ENCODE measurements around the gene NOP53.
"Not testable (repeated sequence)": the region's sequence is repeated elsewhere in the genome, so short reads cannot be mapped to it uniquely, and the experiment has no call there.

The NOP53 gene

DNA sequence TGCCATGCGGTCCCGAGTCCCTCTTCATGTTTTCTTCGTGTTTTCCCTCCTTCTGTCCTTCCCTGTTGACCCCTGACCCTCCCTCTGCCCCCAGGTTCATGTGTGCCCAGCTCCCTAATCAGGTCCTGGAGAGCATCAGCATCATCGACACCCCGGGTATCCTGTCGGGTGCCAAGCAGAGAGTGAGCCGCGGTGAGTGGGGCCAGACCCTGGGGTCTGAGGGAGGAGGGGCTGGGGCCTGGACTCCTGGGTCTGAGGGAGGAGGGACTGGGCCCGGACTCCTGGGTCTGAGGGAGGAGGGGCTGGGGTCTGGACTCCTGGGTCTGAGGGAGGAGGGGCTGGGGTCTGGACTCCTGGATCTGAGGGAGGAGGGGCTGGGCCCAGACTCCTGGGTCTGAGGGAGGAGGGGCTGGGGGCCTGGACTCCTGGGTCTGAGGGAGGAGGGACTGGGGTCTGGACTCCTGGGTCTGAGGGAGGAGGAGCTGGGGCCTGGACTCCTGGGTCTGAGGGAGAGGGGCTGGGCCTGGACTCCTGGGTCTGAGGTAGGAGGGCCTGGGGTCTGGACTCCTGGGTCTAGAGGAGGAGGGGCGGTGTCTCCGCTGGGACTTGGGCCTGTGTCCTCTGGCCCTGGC lies 26.8 kb upstream of the NOP53 start:
- not testable (repeated sequence) for DNase-seq

DNA sequence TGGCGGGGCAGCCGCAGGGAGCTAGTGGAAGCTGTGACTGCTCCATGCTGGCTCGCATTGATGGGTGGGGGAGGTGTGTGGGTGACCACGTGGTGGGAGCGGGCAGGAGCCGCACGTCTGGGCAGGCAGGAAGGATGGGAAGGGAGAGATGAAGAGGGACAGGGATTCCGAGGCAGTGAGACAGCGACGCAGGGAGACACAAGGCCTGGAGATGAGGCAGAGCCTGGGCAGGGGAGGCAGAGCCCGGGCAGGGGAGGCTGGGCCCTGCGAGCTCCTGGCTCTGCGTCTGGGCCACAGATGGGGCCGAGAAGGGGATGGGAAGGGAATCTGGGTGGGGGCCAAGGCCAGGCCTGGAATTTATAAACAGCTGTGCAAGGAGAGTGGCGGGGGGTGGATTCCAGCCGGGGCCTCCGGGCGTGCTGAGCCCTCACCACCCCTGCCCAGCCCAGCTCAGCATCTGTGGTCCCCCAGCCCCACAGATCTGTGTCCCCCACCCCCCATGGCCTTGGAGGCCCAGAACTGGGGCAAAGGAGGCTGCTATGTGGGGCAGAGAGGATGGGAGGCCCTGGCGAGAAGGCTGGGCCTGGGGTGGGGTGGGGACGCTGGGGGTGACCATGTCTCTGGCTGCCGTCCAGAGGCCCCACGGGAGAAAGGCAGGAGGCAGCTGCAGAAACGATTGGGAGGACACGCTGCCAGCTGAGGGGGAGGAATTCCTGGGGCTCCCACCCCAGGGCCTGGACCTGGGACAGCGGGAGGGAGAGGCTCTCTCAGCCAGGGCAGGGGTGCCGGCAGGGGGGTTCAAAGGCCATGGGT lies 26.1 kb upstream of the NOP53 start:
- no peak for DNase-seq

GRCh38 chr19:47720669-47721422 lies 24.5 kb upstream of the NOP53 start:
- DNase-seq = no peak

- peak; percentile 31 for DNase-seq
Measured at GRCh38 chr19:47723581-47723940, 21.8 kb upstream of the NOP53 start.

DNA sequence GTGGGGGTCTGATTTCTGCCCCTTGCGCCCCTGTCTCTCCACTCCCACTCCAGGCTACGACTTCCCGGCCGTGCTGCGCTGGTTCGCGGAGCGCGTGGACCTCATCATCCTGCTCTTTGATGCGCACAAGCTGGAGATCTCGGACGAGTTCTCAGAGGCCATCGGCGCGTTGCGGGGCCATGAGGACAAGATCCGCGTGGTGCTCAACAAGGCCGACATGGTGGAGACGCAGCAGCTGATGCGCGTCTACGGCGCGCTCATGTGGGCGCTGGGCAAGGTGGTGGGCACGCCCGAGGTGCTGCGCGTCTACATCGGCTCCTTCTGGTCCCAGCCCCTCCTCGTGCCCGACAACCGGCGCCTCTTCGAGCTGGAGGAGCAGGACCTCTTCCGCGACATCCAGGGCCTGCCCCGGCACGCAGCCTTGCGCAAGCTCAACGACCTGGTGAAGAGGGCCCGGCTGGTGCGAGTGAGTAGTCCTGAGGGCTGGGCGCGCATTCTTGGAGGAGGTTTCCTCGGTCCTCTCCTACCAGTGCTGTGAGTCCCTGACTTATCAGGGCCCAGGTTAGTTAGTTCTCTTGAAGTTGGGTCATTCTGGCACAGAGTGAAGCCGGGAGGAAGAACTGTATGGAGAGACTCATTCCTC lies 19.5 kb upstream of the NOP53 start:
- DNase-seq = peak; percentile 44

DNA sequence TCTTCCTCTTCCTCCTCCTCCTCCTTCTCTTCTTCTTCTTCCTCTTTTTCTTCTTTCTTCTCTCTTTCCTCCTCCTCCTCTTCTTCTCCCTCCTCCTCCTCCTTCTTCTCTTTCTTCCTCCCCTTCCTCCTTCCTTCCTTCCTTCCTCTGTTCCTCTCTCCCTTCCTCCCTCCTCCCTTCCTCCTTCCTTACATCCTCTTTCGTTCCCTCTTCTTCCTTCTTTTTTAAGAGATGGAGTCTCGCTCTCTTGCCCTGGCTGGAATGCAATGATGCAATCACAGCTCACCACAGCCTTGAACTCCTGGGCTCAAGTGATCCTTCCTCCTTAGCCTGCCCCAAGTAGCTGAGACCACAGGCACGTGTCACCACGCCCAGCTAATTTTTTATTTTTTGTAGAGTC lies 18.9 kb upstream of the NOP53 start:
- no peak for DNase-seq

DNA sequence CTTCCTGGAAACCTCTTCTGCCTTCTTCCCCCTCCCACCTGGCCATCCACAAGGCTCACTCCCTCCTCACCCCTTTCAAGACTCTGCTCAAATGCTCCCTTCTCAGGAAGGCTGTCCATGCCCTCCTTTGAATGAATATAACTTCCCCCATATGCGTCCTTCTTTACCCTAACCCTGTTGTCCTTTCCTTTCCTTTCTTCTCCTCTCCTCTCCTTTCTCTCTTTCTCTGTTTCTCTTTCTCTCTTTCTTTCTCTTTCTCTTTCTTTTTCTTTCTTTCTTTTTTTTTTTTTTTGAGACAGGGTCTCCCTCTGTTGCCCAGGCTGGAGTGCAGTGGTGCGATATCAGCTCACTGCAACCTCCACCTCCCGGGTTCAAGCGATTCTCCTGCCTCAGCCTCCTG lies 17.1 kb upstream of the NOP53 start:
- DNase-seq = not testable (repeated sequence)

DNA sequence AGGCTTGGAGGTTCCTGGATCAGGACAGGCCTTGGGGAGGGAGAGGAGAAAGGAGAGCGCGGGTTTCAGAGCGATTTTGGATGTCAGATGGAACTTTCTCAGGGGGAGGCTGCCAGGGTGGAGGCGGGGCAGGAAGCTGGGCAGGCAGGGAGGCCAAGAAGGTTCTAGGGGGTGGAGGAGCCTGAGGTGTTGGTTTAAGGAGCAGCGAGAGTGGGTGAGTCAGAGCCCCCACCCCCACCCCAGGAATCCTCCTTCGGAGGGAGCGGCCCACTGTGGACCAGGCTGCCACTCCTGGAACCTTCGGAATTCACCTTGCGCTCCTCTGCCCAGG lies 15.9 kb upstream of the NOP53 start:
- no peak for DNase-seq

DNA sequence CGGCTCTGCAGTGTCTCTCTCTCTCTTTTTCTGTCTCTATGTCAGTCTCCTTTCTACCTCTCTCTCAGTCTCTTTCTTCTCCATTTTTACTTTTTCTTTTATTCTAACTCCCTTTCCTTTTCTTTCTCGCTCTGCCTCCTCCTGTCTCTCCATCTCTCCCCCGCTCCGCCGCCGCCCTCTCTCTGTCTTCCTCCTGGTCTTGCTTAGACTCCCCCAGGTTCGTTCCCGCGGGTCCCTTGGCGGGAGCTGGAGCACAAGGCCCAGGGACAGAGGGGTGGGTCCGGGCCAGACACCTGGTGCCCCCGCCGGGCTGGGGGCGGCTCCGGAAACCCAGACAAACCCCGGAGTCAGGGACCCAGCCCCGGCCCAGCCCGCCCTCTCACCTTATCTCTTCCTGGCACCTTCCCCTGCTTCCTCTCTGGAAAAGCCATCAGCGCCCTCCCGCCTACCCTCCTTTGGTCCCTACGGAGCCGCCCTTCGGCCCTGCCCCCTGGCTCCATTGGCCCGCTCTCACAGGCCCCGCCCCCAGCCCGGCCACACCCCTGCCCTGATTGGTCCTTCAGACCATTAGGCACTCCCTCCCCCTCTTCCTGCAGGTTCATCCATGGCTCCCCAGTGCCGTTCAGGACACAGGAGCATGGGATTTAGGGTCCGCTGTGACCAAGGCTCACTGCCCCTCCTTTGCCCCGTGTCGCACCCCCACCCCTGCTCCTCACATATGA lies 15.4 kb upstream of the NOP53 start:
- peak; percentile 30 for DNase-seq

GRCh38 chr19:47730521-47730889 lies 14.8 kb upstream of the NOP53 start:
- DNase-seq = no peak

GRCh38 chr19:47730910-47731309 lies 14.4 kb upstream of the NOP53 start:
- DNase-seq = no peak

- no peak for DNase-seq
Measured at GRCh38 chr19:47735131-47735530, 10.2 kb upstream of the NOP53 start.

DNA sequence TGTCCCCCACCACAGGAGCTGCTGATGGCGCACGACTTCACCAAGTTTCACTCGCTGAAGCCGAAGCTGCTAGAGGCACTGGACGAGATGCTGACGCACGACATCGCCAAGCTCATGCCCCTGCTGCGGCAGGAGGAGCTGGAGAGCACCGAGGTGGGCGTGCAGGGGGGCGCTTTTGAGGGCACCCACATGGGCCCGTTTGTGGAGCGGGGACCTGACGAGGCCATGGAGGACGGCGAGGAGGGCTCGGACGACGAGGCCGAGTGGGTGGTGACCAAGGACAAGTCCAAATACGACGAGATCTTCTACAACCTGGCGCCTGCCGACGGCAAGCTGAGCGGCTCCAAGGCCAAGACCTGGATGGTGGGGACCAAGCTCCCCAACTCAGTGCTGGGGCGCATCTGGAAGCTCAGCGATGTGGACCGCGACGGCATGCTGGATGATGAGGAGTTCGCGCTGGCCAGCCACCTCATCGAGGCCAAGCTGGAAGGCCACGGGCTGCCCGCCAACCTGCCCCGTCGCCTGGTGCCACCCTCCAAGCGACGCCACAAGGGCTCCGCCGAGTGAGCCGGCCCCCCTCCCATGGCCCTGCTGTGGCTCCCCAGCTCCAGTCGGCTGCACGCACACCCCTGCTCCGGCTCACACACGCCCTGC lies 4.4 kb upstream of the NOP53 start:
- no peak for DNase-seq

DNA sequence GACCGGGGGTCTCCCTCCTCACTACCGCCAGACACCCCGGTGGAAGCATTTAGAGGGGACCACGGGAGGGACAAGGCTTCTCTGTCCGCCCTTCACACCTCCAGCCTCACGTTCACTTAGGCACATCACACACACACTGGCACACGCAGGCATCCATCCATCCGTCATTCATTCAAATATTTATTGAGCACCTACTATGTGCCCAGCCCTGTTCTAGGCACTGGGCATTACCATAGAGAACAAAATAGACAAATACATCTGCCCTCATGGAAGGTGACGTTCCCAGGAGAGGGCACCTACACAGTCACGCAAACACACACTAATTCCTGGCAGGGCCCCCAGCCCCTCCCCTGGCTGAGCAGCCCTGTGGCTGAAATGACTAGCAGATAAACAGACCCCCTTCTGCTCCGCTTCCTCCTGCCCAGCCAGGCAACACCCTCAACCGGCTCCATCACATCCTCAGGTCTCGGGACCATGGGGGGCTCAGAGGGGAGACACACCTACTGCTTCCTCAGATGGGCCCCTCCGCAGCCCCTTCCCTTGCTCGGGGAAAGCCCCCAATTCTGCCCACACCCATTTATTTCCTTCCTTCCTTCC lies 3.7 kb upstream of the NOP53 start:
- DNase-seq = no peak

- no peak for DNase-seq
Measured at GRCh38 chr19:47742634-47743033, 2.7 kb upstream of the NOP53 start.

GRCh38 chr19:47746129-47746528 lies 783 bp downstream of the NOP53 start:
- not testable (repeated sequence) for DNase-seq

GRCh38 chr19:47749326-47749725 lies 4.0 kb downstream of the NOP53 start:
- DNase-seq = no peak

- DNase-seq = no peak
Measured at GRCh38 chr19:47750752-47751151, 5.4 kb downstream of the NOP53 start.

DNA sequence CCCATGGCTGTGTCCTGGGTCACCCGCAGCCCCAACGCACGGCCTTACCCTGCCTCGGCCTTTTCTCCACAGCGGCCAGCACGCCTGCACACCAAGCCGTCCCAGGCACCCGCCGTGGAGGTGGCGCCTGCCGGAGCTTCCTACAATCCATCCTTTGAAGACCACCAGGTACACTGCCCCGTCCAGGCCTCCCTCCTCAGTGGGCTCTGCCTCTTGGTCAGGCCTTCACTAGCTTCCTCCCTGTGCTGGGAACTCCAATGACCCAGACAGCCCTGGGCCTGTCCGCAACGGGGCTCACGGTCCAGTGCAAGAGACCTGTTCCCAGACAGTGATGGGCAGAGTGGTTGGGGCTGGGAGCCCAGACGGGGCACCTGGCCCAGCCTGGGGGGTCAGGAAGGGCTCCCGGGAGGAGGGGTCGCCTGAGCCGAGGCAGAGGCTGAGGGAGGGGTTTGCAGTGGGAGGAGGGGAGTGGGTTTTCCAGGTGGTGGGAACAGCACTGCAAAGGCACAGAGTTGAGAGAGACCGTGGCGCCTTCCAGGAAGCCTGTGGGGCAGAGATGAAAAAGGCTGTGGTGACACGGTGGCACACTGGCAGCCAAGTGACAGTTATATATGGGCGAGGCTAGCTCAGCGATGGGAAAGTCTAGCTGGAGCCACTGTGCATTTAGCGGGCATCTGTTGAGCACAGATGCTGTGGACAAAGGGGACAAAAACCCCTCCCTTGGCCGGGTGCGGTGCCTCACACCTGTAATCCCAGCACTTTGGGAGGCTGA lies 7.3 kb downstream of the NOP53 start:
- no peak for DNase-seq

DNA sequence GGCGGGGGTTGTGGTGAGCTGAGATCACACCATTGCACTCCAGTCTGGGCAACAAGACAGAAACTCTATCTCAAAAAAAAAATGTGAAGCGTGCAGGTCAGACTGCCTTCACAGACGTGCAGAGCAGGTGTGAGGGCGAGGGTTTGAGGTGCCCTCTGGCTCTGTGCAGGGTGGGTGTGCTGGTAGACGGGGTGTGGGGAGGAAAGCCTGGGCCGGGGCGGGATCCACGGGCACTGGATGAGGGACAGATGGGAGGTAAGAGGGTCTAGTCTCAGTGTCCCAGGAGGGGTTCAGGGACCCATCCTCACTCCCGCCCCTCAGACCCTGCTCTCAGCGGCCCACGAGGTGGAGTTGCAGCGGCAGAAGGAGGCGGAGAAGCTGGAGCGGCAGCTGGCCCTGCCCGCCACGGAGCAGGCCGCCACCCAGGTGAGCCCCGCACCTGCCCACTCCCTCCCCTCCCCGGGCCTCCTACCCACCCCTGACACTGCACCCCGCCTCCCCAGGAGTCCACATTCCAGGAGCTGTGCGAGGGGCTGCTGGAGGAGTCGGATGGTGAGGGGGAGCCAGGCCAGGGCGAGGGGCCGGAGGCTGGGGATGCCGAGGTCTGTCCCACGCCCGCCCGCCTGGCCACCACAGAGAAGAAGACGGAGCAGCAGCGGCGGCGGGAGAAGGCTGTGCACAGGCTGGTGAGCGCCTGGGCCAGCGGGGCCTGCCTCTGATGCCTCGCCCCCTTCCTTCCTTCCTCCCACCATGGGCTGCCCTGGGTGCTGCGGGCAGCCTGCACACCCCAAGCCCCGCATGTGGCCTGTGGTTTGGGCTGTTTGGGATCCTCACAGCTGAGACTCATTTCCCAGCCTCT lies 9.1 kb downstream of the NOP53 start:
- no peak for DNase-seq
